K562 (cell line): Measurements from ENCODE around the gene MICOS13. TPM values are rescaled to one million over a fixed set of nuclear protein-coding genes. Genes with fewer than 3 reads are reported as not detected.
A peak's percentile ranks its signal among the peaks of the same experiment; 100 is the strongest.

Experiments
- ARID1B ChIP-seq: fragments of 450-650 bp; IDR thresholded peaks from 2 replicates; pipeline ENCODE4 v1.6.1; 2016; ENCODE audit warnings: antibody characterized with exemption, mild to moderate bottlenecking, inconsistent platforms
- BACH1 ChIP-seq: fragments of 200-800 bp; sonication (Bioruptor generic); IDR thresholded peaks from 2 replicates; pipeline ENCODE4 v1.6.1; 2016; ENCODE audit warnings: missing genetic modification characterization, missing compliant biosample characterization
- CEBPB ChIP-seq: fragments of 450-650 bp; IDR thresholded peaks from 2 replicates; pipeline ENCODE4 v1.6.1; 2016; ENCODE audit warnings: missing genetic modification characterization, missing compliant biosample characterization
- EP400 ChIP-seq: fragments of 450-650 bp; IDR thresholded peaks from 2 replicates; pipeline ENCODE4 v1.6.1; 2017; ENCODE audit warnings: antibody characterized with exemption, mild to moderate bottlenecking, moderate library complexity
- GTF2E2 ChIP-seq: fragments of 200-800 bp; sonication (Bioruptor generic); IDR thresholded peaks from 2 replicates; pipeline ENCODE4 v1.6.1; 2016; ENCODE audit warnings: missing genetic modification characterization, missing compliant biosample characterization
- IRF9 ChIP-seq: fragments of 450-650 bp; IDR thresholded peaks from 2 replicates; pipeline ENCODE4 v1.6.1; 2016; ENCODE audit warnings: missing biosample characterization, missing genetic modification characterization
- KHSRP ChIP-seq: fragments of 450-650 bp; IDR thresholded peaks from 2 replicates; pipeline ENCODE4 v1.6.1; 2017
- MCM3 ChIP-seq: fragments of 450-650 bp; IDR thresholded peaks from 2 replicates; pipeline ENCODE4 v1.6.1; 2016
- MYBL2 ChIP-seq, 2 experiments: fragments of 450-650 bp in 1 of 2; sonication (generic) in 1 of 2; formaldehyde crosslinking in 1 of 2; IDR thresholded peaks; 2 replicates each; pipeline versions ENCODE4 v1.6.1 to v1.8.1; 2017 to 2022; ENCODE audit warnings: borderline replicate concordance in 1 of 2, inconsistent platforms in 1 of 2, low read depth in 1 of 2, mild to moderate bottlenecking in 1 of 2, missing genetic modification reagents in 1 of 2, moderate library complexity in 1 of 2
- NCOA1 ChIP-seq: fragments of 450-650 bp; IDR thresholded peaks from 2 replicates; pipeline ENCODE4 v1.6.1; 2016; ENCODE audit warnings: low read depth
- OTX1 ChIP-seq: fragments of 450-650 bp; formaldehyde crosslinking; IDR thresholded peaks from 2 replicates; pipeline ENCODE4 v1.4.0; 2022; ENCODE audit warnings: mild to moderate bottlenecking
- POLR2AphosphoS2 ChIP-seq: IDR thresholded peaks from 2 replicates; pipeline ENCODE4 v1.6.1; 2012; ENCODE audit warnings: low read length, improper control_type of control experiment
- POLR2AphosphoS5 ChIP-seq: IDR thresholded peaks from 2 replicates; pipeline ENCODE4 v1.6.1; 2011; ENCODE audit warnings: mild to moderate bottlenecking, low read depth, low read length, moderate library complexity; ENCODE audit not compliant: control insufficient read depth, insufficient read depth
- RNF2 ChIP-seq: sonication (generic); IDR thresholded peaks from 2 replicates; pipeline ENCODE4 v1.6.1; 2016
- SMC3 ChIP-seq: conservative IDR thresholded peaks from 2 replicates; pipeline ENCODE4 v1.6.1; 2011; ENCODE audit warnings: low read depth, low read length, improper control_type of control experiment; ENCODE audit not compliant: insufficient read depth
- TAF1 ChIP-seq: IDR thresholded peaks from 2 replicates; pipeline ENCODE4 v1.6.1; 2011; ENCODE audit warnings: mild to moderate bottlenecking, low read length, moderate library complexity; ENCODE audit not compliant: insufficient read depth, control insufficient read depth, severe bottlenecking; ENCODE audit errors: extremely low read depth
- TAF9B ChIP-seq: fragments of 450-650 bp; IDR thresholded peaks from 2 replicates; pipeline ENCODE4 v1.6.1; 2018; ENCODE audit warnings: mild to moderate bottlenecking; ENCODE audit not compliant: partially characterized antibody
- ZFPM2 ChIP-seq: fragments of 250-450 bp; sonication (Bioruptor Pico); IDR thresholded peaks from 2 replicates; pipeline ENCODE4 v1.5.1; 2022; ENCODE audit warnings: mild to moderate bottlenecking
- ZNF140 ChIP-seq: fragments of 250-450 bp; sonication (Bioruptor Pico); IDR thresholded peaks from 2 replicates; pipeline ENCODE4 v1.8.0; 2021; ENCODE audit warnings: moderate library complexity, mild to moderate bottlenecking, inconsistent platforms
- ZNF324 ChIP-seq: fragments of 250-450 bp; sonication (Bioruptor Pico); IDR thresholded peaks from 2 replicates; pipeline ENCODE4 v1.4.0; 2020; ENCODE audit warnings: mild to moderate bottlenecking
- ZNF445 ChIP-seq: fragments of 250-450 bp; sonication (Bioruptor Pico); IDR thresholded peaks from 2 replicates; pipeline ENCODE4 v1.4.0; 2020; ENCODE audit warnings: low read depth, mild to moderate bottlenecking, moderate library complexity
- ZNF586 ChIP-seq: fragments of 450-650 bp; formaldehyde crosslinking; conservative IDR thresholded peaks from 2 replicates; pipeline ENCODE4 v1.4.0; 2020; ENCODE audit warnings: mild to moderate bottlenecking, moderate library complexity
- ZNF695 ChIP-seq: fragments of 450-650 bp; formaldehyde crosslinking; IDR thresholded peaks from 2 replicates; pipeline ENCODE4 v1.4.0; 2020; ENCODE audit warnings: mild to moderate bottlenecking, moderate library complexity
- ZNF780A ChIP-seq: fragments of 250-450 bp; sonication (Bioruptor Pico); IDR thresholded peaks from 2 replicates; pipeline ENCODE4 v1.5.0; 2021; ENCODE audit warnings: mild to moderate bottlenecking
- ZSCAN32 ChIP-seq: fragments of 450-650 bp; formaldehyde crosslinking; IDR thresholded peaks from 2 replicates; pipeline ENCODE4 v1.4.0; 2020; ENCODE audit warnings: mild to moderate bottlenecking, moderate library complexity
- polyA plus RNA-seq, 8 experiments: library from polyadenylated mRNA; depleted of rRNA in 4 of 8; stranded (reverse) in 5 of 8; unstranded in 3 of 8; fragments of >200 nt; fragmentation: Nextera tagmentation in 2 of 8; fragmentation: Illumina TruSeq in 1 of 8; extraction: Ambion mirVana in 2 of 8; extraction: Trizol in 1 of 8; gene quantifications; 2 replicates each; pipeline versions ENCODE4 v1.2.1 to v1.2.3, GENCODE V29; 2011 to 2014; ENCODE audit warnings: inconsistent platforms in 1 of 8, missing spikeins in 1 of 8
- total RNA-seq, 7 experiments: library from RNA; depleted of rRNA in 6 of 7; stranded (reverse); fragments of >200 nt in 6 of 7; fragmentation: Illumina TruSeq in 2 of 7; extraction: Trizol in 2 of 7; gene quantifications; 2 replicates each; pipeline versions ENCODE4 v1.2.1 to v1.2.3, GENCODE V29; 2011 to 2021; ENCODE audit warnings: low replicate concordance in 1 of 7
- TF ChIP-seq, protein P1 (sequence below): fragments of 250-450 bp; sonication (Bioruptor Pico); IDR thresholded peaks from 2 replicates; pipeline ENCODE4 v1.5.0; 2020; ENCODE audit warnings: mild to moderate bottlenecking
- TF ChIP-seq, protein P2 (sequence below): fragments of 450-650 bp; IDR thresholded peaks from 2 replicates; pipeline ENCODE4 v1.6.1; 2014; ENCODE audit warnings: low read depth, mild to moderate bottlenecking, moderate library complexity, borderline replicate concordance

MICOS13 gene
- total and polyA plus RNA-seq, 9 of the 15 experiments (the other 6 are each of a cell fraction or from before 2014, with no cell fraction given) = 15.5 to 220 (median 49.4) TPM

DNA sequence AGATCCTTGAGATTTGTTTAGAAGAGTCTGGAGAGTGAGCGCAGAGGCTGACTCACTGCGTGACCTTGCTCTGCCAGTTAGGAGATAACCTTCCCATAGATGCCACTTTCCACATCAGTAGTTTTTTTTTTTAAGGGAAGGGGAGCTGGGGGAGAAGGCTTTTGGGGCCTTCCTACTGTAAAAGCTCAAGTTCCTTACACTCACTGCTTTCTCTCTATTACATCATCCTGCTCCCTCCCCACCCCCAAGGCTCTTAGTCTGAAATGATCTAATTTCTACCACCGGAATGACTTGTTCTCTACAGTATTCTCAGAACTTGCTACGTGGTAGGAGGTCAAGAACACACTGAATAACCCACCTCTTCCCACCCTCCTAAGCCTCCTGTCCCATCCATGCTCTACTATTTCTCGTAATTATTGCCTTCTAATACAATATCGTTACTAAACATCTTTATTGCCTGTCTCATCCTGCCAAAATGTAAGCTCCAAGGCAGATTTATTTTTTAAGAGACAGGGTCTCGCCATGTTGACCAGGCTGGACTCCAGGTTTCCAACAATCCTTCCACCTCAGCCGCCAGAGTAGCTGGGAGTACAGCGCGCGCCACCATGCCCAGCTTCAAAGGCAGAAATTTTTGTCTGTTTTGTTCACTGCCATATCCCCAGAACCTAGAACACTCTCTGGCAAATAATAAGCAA, 38.4 kb upstream of the MICOS13 start (continued):
- TF ChIP-seq ZNF695 (CRISPR knock-in tag) (no peak), IRF9 (tag) (peak; percentile 91), ZNF780A (CRISPR knock-in tag) (peak; percentile 55; the same call in 1 of the 2 replicates), BACH1 (tag) (peak; percentile 70; the same call in 1 of the 2 replicates), EP400 (peak; percentile 95), GTF2E2 (tag) (0 out of 2 replicates have a peak, but pooled peaks have one; percentile 49), ZFPM2 (peak; percentile 74; the same call in 1 of the 2 replicates), MCM3 (no peak), ZNF140 (CRISPR knock-in tag) (no peak), ZNF586 (CRISPR knock-in tag) (0 out of 2 replicates have a peak, but pooled peaks have one; percentile 53), TAF9B (peak; percentile 84), SMC3 (no peak), POLR2AphosphoS2 (peak; percentile 92), ZSCAN32 (peak; percentile 92), ZNF445 (CRISPR knock-in tag) (0 out of 2 replicates have a peak, but pooled peaks have one; percentile 6), OTX1 (CRISPR knock-in tag) (0 out of 2 replicates have a peak, but pooled peaks have one; percentile 5), NCOA1 (peak; percentile 40; the same call in 1 of the 2 replicates), ZNF324 (CRISPR knock-in tag) (no peak), MYBL2 (IDR thresholded peaks at IDR 0.05; ENCODE audit: low read depth) (no peak), MYBL2 (CRISPR knock-in tag; IDR thresholded peaks at IDR 0.05; ENCODE audit: borderline replicate concordance) (no peak), CEBPB (tag) (peak; percentile 93), ARID1B (peak; percentile 77), TAF1 (peak; percentile 66), POLR2AphosphoS5 (peak; percentile 70), KHSRP (0 out of 2 replicates have a peak, but pooled peaks have one; percentile 35), RNF2 (peak; percentile 33; the same call in 1 of the 2 replicates)
- TF ChIP-seq, protein P1, sequence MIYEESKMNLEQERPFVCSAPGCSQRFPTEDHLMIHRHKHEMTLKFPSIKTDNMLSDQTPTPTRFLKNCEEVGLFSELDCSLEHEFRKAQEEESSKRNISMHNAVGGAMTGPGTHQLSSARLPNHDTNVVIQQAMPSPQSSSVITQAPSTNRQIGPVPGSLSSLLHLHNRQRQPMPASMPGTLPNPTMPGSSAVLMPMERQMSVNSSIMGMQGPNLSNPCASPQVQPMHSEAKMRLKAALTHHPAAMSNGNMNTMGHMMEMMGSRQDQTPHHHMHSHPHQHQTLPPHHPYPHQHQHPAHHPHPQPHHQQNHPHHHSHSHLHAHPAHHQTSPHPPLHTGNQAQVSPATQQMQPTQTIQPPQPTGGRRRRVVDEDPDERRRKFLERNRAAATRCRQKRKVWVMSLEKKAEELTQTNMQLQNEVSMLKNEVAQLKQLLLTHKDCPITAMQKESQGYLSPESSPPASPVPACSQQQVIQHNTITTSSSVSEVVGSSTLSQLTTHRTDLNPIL (CRISPR knock-in tag) = no peak
- TF ChIP-seq, protein P2, sequence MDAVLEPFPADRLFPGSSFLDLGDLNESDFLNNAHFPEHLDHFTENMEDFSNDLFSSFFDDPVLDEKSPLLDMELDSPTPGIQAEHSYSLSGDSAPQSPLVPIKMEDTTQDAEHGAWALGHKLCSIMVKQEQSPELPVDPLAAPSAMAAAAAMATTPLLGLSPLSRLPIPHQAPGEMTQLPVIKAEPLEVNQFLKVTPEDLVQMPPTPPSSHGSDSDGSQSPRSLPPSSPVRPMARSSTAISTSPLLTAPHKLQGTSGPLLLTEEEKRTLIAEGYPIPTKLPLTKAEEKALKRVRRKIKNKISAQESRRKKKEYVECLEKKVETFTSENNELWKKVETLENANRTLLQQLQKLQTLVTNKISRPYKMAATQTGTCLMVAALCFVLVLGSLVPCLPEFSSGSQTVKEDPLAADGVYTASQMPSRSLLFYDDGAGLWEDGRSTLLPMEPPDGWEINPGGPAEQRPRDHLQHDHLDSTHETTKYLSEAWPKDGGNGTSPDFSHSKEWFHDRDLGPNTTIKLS = peak; percentile 79; the same call in 1 of the 2 replicates
